Common myeloid progenitor, CD34-positive (primary cell): Measurements from ENCODE around the gene RPS6KL1.

Source experiments
- CTCF ChIA-PET: fragments of 350-600 bp; sonication (Branson Sonifier 250); formaldehyde crosslinking; loops from one replicate; lab custom pipeline; 2021; ENCODE audit warnings: antibody characterized with exemption; lab: Charles Lee
- POLR2A ChIA-PET: fragments of 350-600 bp; sonication (Branson Sonifier 250); formaldehyde crosslinking; loops from one replicate; lab custom pipeline; 2021; ENCODE audit warnings: antibody characterized with exemption; lab: Charles Lee
- DNase-seq, 3 donors: peaks; one replicate each; pipeline versions ENCODE4 v3.0.0 to v3.0.0-alpha.2; 2013
- H3K27ac ChIP-seq, 2 experiments: 1 replicate in 1 of 2; 2 replicates in 1 of 2; pipeline ENCODE4 v1.7.0; 2013; ENCODE audit warnings: inconsistent platforms in 2 of 2, low read length in 2 of 2, mild to moderate bottlenecking in 2 of 2, low read depth in 1 of 2, moderate library complexity in 1 of 2; ENCODE audit not compliant: severe bottlenecking in 2 of 2, insufficient read depth in 1 of 2, poor library complexity in 1 of 2
- H3K27me3 ChIP-seq, 5 experiments: replicated peaks in 2 of 5; 1 replicate in 3 of 5; 2 replicates in 2 of 5; pipeline versions ENCODE4 v1.6.1 to v1.7.0; 2013; ENCODE audit warnings: low read length in 4 of 5, mild to moderate bottlenecking in 2 of 5, moderate library complexity in 2 of 5, inconsistent platforms in 1 of 5; ENCODE audit not compliant: insufficient read depth in 5 of 5, control insufficient read depth in 4 of 5
- H3K36me3 ChIP-seq, 4 experiments: 1 replicate in 2 of 4; 2 replicates in 2 of 4; pipeline versions ENCODE4 v1.6.1 to v1.7.0; 2013; ENCODE audit warnings: low read length in 3 of 4, control low read depth in 1 of 4, mild to moderate bottlenecking in 1 of 4; ENCODE audit not compliant: control insufficient read depth in 4 of 4, insufficient read depth in 4 of 4
- H3K4me1 ChIP-seq, 4 experiments: 1 replicate in 3 of 4; 2 replicates in 1 of 4; pipeline versions ENCODE4 v1.6.1 to v1.7.1; 2013; ENCODE audit warnings: low read length in 3 of 4, mild to moderate bottlenecking in 3 of 4, control low read depth in 1 of 4, inconsistent platforms in 1 of 4, moderate library complexity in 1 of 4; ENCODE audit not compliant: control insufficient read depth in 4 of 4, insufficient read depth in 4 of 4; ENCODE audit errors: control extremely low read depth in 1 of 4
- H3K4me3 ChIP-seq, 7 experiments: 1 replicate in 4 of 7; 2 replicates in 3 of 7; pipeline versions ENCODE4 v1.5.1 to v1.7.0; 2013; ENCODE audit warnings: mild to moderate bottlenecking in 7 of 7, low read length in 6 of 7, moderate library complexity in 6 of 7, inconsistent platforms in 2 of 7, low read depth in 2 of 7, control low read depth in 1 of 7; ENCODE audit not compliant: insufficient read depth in 4 of 7, control insufficient read depth in 1 of 7; ENCODE audit errors: extremely low read depth in 1 of 7
- H3K9me3 ChIP-seq, 5 experiments: 1 replicate in 4 of 5; 2 replicates in 1 of 5; pipeline versions ENCODE4 v1.6.1 to v1.7.1; 2013; ENCODE audit warnings: low read length in 4 of 5, mild to moderate bottlenecking in 2 of 5, inconsistent platforms in 1 of 5, low read depth in 1 of 5, moderate library complexity in 1 of 5; ENCODE audit not compliant: control insufficient read depth in 4 of 5, insufficient read depth in 2 of 5; ENCODE audit errors: control extremely low read depth in 1 of 5
- WGBS: methylation state at CpG from one replicate; pipeline ENCODE4 v1.1.5; 2013; ENCODE audit not compliant: insufficient coverage; 5-methylcytosine and 5-hydroxymethylcytosine counted together

RPS6KL1 gene

DNA sequence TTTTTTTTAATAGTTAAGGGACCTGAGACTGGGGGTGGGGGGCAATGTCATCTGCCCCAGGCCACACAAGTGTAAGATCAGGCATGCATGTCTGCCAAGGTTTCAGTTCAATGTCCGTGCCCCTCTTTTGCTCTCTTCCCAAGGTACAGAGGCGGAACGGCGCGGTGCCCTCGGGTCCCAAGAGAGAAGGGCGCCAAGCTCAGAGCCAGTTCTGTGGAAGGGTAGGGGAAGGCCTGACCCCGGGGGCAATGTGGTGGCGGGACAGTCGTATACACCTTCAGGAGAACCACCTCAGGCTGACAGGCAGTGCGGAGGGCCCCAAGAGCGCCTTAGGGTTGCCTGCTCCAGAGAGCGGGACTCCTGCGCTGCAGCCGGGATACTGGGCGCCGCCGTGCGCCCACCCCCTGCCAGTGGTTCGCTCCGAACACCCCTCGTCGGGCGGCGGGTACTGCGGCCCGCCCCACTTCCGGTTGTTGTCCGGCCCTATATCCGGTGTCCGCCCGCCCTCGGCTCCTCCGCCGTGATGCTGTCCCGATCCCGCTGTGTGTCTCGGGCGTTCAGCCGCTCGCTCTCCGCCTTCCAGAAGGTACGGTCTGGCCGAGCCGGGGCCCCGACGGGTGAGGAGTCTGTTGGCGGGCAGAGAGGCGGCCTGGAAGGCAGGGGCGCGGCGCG, 41.5 kb downstream of the RPS6KL1 start, which contains the start of gene DLST:
TSS of gene DLST (plus strand) at position 486 of the 672 bp plus-strand sequence. CDS start at position 524, 38 bp downstream.
- H3K4me1 ChIP-seq, result peaks cover 14 to 43% (median 34%) of the 10 kb centered on the region in 4 experiments
- CTCF ChIA-PET, result interaction anchor here (1.0 to 20.7 kb wide), 9 partner anchors 10 to 25 kb away, joined by 3 to 434 read pairs (median 6); no protein-coding TSS in a partner anchor
- H3K27ac ChIP-seq, result peak within 1 kb of the TSS; percentile 86 to 88
- DNase-seq, result peak; percentile 83 to 89 (median 88)
- H3K27me3 ChIP-seq, result no peaks in the 10 kb centered on the region
- peak within 1 kb of the TSS; percentile 83 to 99 (median 96) for H3K4me3 ChIP-seq
- under 1% methylated on average over 53 of the region's 53 CpGs for WGBS
- POLR2A ChIA-PET, result interaction anchor here (0.6 kb wide), 1 partner anchor 43 kb away, joined by 5 read pairs; no protein-coding TSS in a partner anchor
- no peaks in the 10 kb centered on the region for H3K9me3 ChIP-seq
- peaks cover 0 to 17% (median 8%) of the 10 kb centered on the region in 4 experiments for H3K36me3 ChIP-seq

GRCh38 chr14:74879427-74880182, 43.5 kb downstream of the RPS6KL1 start:
- Histone ChIP-seq H3K27me3 (no peaks in the 10 kb centered on the region), H3K4me1 (peaks cover 19 to 58% (median 49%) of the 10 kb centered on the region in 4 experiments), H3K9me3 (no peaks in the 10 kb centered on the region), H3K36me3 (no peaks in the 10 kb centered on the region), H3K27ac (no peak overlapping the region), H3K4me3 (no peak overlapping the region)
- ChIA-PET CTCF (interaction anchor here (1.9 to 20.7 kb wide), 5 partner anchors 12 to 208 kb away, joined by 6 to 434 read pairs (median 103); no protein-coding TSS in a partner anchor), POLR2A (interaction anchor here (0.7 to 1.9 kb wide), 2 partner anchors 13 to 112 kb away, joined by 3 to 6 read pairs; no protein-coding TSS in a partner anchor)
- WGBS, result no CpG with 5 or more reads among the region's 3 CpGs
- no peak for DNase-seq

GRCh38 chr14:74875941-74876913, 46.8 kb downstream of the RPS6KL1 start, which contains the start of gene PROX2:
PROX2 (minus strand) TSS chr14:74876145; CDS start chr14:74863834, 12,311 bp downstream.
- POLR2A ChIA-PET, result interaction anchor here (1.1 kb wide), 1 partner anchor 16 kb away, joined by 3 read pairs; no protein-coding TSS in a partner anchor
- H3K27ac ChIP-seq, result no peak within 1 kb of the TSS
- WGBS, result 9% methylated on average over 11 of the region's 13 CpGs
- CTCF ChIA-PET, result interaction anchor here (0.8 to 20.7 kb wide), 10 partner anchors 10 to 222 kb away, joined by 3 to 434 read pairs (median 4); no protein-coding TSS in a partner anchor
- H3K4me1 ChIP-seq, result peaks cover 9 to 40% (median 30%) of the 10 kb centered on the region in 4 experiments
- peak within 1 kb of the TSS in 6 of 7 experiments; percentile 8 to 45 (median 30) for H3K4me3 ChIP-seq
- DNase-seq, result peak; percentile 34 to 78 (median 65)
- H3K27me3 ChIP-seq, result no peaks in the 10 kb centered on the region
- H3K36me3 ChIP-seq, result no peaks in the 10 kb centered on the region
- no peaks in the 10 kb centered on the region for H3K9me3 ChIP-seq

DNA sequence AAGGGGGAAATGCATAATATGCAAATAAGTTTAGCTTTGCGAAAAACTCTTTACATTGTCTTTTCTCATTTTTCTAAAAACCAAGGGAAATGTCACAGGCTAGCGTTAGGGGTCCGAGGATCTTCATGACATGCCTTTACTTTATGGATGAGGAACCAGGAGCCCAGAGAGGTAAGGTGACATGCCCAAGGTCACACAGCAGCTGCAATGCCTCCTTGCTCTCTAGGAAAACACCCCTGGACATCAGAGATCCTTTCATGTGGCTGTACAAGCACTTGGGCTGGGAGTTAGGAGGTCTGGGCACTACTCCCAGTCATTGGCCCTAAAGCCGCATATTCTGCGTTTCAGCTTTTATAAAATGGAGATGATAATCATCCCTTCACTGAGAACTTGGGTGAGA, 47.9 kb downstream of the RPS6KL1 start:
- Histone ChIP-seq H3K27ac (no peak overlapping the region), H3K9me3 (no peaks in the 10 kb centered on the region), H3K27me3 (no peaks in the 10 kb centered on the region), H3K36me3 (no peaks in the 10 kb centered on the region), H3K4me1 (peaks cover 5 to 35% (median 25%) of the 10 kb centered on the region in 4 experiments), H3K4me3 (peak overlapping the region in 2 of 7 experiments; percentile 8 to 37)
- DNase-seq, result no peak
- 91% methylated on average over 4 of the region's 5 CpGs for WGBS
- CTCF ChIA-PET, result interaction anchor here (1.5 to 20.7 kb wide), 5 partner anchors 15 to 213 kb away, joined by 4 to 434 read pairs (median 103); no protein-coding TSS in a partner anchor
- POLR2A ChIA-PET, result interaction anchor here (0.6 kb wide), 1 partner anchor 230 kb away, joined by 3 read pairs; no protein-coding TSS in a partner anchor

DNA sequence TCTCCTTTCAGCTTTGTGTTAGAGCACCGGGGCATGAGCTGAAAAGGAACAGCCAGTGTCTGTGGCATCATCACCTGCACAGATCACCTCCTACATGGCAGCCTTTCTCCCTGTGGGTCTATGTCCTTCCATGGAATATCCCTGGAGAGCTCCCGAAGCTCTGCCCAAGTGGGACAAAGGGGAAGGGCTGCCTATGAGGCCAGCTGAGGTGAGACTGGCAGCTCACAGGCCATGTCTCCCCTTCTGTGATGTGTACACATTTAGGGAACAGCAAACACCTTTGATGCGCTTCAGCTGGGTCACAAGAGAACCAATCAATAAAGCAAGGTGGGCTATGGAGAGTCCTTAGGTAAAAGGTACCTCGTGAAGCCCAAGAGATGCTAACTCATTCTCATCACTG, 51.2 kb downstream of the RPS6KL1 start:
- Histone ChIP-seq H3K36me3 (no peaks in the 10 kb centered on the region), H3K9me3 (no peaks in the 10 kb centered on the region), H3K27me3 (no peaks in the 10 kb centered on the region), H3K4me3 (no peak overlapping the region), H3K4me1 (peaks cover 14 to 34% (median 30%) of the 10 kb centered on the region in 4 experiments), H3K27ac (no peak overlapping the region)
- no peak for DNase-seq
- POLR2A ChIA-PET, result no interaction called here
- CTCF ChIA-PET, result interaction anchor here (0.9 to 20.7 kb wide), 10 partner anchors 10 to 70 kb away, joined by 3 to 434 read pairs (median 8); partner anchors contain the start of gene DLST
- 100% methylated on average over 3 of the region's 4 CpGs for WGBS

DNA sequence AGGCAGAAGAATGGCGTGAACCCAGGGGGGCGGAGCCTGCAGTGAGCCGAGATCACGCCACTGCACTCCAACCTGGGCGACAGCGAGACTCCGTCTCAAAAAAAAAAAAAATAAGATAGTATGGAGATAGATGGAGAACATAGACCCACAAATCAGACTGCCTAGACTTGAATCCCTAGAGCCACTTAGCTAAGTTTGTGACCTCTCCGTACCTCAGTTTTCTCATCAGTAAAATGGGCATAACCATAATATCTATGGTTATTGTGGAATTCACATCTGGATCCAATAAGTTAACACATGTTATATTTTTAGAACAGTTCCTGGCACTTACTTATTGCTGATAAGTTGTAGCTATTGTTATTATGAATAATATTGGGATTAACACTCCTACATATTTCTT, 54.3 kb downstream of the RPS6KL1 start:
- ChIA-PET CTCF (interaction anchor here (0.7 to 22.1 kb wide), 9 partner anchors 8 to 369 kb away, joined by 3 to 498 read pairs (median 5); partner anchors contain the start of genes DLST and PROX2), POLR2A (no interaction called here)
- Histone ChIP-seq H3K36me3 (no peaks in the 10 kb centered on the region), H3K4me3 (no peak overlapping the region), H3K4me1 (peaks cover 13 to 22% (median 16%) of the 10 kb centered on the region in 4 experiments), H3K27ac (no peak overlapping the region), H3K9me3 (no peaks in the 10 kb centered on the region), H3K27me3 (no peaks in the 10 kb centered on the region)
- WGBS, result 100% methylated on average over 5 of the region's 8 CpGs
- no peak for DNase-seq
